ENCODE measurements around the gene TMEM233.
A peak's percentile ranks its signal among the peaks of the same experiment; 100 is the strongest.

Gene TMEM233

GRCh38 chr12:119593578-119594398 lies at the start of gene TMEM233:
TMEM233 (plus strand) TSS chr12:119593774; CDS start chr12:119593849, 75 bp downstream.
- no peak for DNase-seq (ENCODE audit: low read depth)

GRCh38 chr12:119544765-119545625 lies 48.6 kb upstream of the TMEM233 start:
- peak; percentile 44 for DNase-seq (ENCODE audit: low read depth)

DNA sequence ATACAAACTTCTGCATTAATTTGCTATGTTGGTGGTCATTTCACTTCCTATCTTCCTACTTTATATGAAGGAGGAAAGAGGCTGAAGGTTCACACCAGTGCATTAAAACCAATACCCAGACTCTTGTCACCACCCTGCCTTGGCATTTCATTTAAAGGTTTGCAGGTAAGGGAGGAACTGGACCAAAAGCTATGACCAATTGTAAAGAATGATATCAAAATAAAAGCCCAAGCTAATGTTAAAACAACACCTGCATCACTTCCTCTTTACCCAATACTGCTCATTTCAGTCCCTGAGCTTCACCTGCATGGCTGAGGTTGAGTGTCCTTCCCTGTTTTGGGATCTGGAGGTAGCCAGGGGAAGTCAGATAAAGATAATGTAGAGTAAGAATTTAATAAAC lies 47.2 kb upstream of the TMEM233 start:
- DNase-seq (ENCODE audit: low read depth): no peak

GRCh38 chr12:119547001-119547400 lies 46.6 kb upstream of the TMEM233 start:
- no peak for DNase-seq (ENCODE audit: low read depth)

DNA sequence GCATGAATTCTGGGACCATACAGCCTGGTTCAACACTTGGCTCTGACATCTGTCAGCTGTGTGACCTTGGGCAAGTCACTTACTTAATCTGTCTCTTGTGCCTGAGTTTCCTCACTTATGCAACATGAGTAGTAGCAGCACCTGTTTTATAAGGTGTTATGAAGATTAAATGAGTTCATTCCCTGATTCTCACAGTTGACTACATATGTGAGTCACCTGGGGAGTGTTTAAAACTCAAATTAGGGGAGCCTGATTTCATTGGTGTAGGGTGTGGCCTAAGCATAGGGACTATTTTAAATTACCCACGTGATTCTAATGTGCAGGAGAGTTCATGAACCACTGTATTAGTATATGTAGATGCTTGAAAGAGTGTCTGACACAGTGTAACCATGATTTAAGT lies 36.7 kb upstream of the TMEM233 start:
- DNase-seq (ENCODE audit: low read depth): no peak

GRCh38 chr12:119565404-119565803 lies 28.2 kb upstream of the TMEM233 start:
- DNase-seq (ENCODE audit: low read depth): no peak

- no peak for DNase-seq (ENCODE audit: low read depth)
Measured at GRCh38 chr12:119570771-119571170, 22.8 kb upstream of the TMEM233 start.

DNA sequence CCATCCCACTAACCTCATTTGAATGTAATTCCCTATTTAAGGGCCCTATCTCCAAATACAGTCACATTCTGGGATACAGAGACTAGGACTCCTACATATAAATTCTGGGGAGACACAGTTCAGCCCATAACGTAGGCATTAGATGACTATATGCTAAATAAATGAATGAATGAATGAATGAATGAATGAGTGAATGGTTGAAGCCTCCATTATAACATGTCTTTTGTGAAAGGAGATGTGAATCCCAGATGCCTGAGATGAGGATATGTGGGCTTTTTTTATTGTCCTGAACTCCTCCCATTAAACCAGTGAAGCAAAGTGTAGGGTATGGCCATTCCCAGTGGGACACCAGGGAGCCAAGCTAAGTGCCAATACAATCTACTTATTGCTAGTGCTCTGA lies 20.5 kb upstream of the TMEM233 start:
- DNase-seq (ENCODE audit: low read depth): no peak

- no peak for DNase-seq (ENCODE audit: low read depth)
Measured at GRCh38 chr12:119574255-119574654, 19.3 kb upstream of the TMEM233 start.

DNA sequence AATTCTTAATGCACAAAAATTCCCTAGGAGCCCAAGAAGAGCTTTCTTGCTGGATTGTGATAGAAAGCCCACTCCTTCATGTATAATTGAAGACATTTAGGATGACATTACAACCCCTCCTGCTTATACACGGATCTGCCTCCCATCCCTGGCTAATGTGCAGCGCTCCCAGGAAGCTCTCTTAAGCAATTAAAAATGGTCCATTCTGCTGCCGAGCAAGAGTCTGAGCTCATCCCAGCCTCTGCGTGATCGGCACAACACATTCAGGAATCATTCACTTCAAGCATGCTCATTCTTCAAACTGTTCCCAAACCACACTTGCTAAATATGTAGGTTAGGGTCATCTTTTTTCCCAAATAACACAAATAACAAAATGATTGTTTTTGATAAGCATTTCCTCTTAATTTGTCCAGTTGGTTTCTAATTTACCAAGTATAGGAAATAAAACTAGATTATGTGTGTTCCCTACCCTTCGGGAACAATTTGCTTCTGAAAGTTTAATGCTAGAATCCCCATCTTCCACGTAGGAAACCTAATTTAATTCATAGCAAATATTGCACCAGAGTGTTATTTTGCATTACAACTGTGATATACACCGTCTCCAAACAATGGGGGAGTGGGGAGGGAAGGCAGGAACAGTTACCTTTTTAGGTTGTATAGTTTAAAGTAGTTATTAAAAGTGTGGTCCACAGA lies 17.3 kb upstream of the TMEM233 start:
- no peak for DNase-seq (ENCODE audit: low read depth)

DNA sequence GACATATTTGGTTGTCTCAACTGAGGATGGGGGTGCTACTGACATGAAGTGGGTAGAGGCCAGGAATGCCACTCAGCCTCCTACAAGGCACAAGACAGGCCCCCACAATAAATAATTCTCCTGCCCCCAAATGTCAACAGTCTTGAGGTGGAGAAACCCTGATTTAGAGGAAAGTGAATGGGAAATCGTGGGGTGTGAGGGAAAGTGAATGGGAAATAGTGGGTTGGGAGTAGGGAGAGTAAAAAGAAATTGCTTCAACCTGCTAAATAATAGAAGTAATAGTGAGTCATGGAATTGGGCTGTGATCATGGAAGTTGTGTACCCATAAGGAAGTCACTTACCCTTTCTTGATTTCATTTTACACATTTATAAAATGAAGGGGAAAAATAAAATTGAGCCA lies 16.7 kb upstream of the TMEM233 start:
- DNase-seq (ENCODE audit: low read depth): no peak

- no peak for DNase-seq (ENCODE audit: low read depth)
Measured at GRCh38 chr12:119578112-119578511, 15.5 kb upstream of the TMEM233 start.

DNA sequence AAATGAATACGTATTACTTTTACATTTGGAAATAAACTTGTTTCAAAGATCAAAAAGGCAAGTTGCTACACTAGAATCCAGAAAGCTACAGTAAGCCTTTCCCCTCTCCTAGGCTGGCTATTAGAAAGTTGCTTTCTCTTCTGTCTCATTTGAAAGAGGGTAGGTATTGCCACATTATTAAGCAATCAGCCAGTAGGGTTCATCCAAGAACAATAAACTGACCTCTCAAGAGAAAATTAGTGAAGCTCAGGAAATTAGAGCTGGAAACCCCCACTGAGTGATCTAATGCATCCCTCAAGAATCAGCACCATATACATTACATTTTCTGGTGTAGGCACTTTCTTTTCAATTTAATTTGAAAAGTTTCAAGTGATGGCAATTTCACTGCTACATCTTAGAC lies 4.5 kb upstream of the TMEM233 start:
- no peak for DNase-seq (ENCODE audit: low read depth)

DNA sequence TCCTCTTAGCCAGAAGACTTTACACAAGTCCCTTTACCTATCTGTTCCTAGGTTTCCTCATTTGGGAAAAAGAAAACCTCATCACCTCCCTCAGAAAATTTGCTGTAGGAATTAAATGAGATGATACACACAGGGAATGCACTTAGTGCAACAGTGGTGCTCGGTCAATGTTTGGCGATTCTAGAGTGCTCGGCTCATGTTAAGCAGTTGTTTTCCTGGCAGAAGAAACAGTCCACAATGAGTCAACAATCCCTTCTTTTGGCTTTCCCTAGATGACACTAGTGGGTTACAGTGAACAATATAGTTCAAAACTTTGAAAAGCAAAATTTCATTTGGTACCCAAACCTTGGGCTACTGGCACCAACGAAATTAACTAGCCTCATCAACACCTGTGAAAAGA lies 3.9 kb upstream of the TMEM233 start:
- no peak for DNase-seq (ENCODE audit: low read depth)

- DNase-seq (ENCODE audit: low read depth): no peak
Measured at GRCh38 chr12:119592232-119592631, 1.3 kb upstream of the TMEM233 start.

- DNase-seq (ENCODE audit: low read depth): no peak
Measured at GRCh38 chr12:119594399-119594730, 791 bp downstream of the TMEM233 start.

- no peak for DNase-seq (ENCODE audit: low read depth)
Measured at GRCh38 chr12:119594772-119595445, 1.3 kb downstream of the TMEM233 start.

GRCh38 chr12:119598159-119598558 lies 4.6 kb downstream of the TMEM233 start:
- no peak for DNase-seq (ENCODE audit: low read depth)

DNA sequence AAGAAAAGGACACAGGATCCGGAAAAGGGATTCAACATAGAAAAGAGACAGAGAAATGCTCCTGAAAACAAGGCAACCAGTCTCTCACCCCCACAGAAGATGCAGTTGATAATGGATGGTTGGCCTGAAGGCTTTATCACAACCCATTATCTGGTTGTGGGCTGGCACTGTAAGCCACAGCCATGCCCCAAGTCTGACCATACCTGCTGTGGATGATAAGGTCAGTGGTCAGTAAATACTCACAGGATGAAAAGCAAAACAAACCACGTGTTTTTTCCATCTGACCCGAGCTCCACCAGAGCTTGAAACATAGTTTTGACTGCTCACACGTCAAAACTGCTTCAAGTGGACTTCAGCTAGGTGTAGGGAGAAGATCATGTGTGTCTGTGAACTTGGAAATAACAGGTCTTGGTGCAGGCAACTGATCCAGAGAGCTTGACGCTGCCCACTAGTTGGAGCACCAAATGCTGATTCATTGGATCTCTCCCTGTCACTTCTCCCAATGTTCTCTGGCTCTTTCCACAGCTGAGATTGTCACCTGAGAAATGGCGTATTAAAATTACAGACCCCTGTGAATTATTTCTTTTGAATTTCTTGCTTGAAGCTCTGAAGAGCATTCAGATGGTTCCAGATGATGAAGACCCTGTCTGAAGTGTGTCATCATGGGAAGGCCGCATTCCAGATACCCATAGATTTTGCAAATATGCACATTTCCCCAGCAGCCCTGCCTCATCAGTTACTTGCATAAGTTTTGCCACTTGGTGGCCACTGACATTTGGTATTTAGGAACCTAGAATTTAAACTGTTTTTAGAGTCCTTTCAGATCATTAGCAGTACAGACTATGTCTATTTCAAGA lies 8.5 kb downstream of the TMEM233 start:
- DNase-seq (ENCODE audit: low read depth): no peak

GRCh38 chr12:119602734-119603094 lies 9.1 kb downstream of the TMEM233 start:
- no peak for DNase-seq (ENCODE audit: low read depth)

DNA sequence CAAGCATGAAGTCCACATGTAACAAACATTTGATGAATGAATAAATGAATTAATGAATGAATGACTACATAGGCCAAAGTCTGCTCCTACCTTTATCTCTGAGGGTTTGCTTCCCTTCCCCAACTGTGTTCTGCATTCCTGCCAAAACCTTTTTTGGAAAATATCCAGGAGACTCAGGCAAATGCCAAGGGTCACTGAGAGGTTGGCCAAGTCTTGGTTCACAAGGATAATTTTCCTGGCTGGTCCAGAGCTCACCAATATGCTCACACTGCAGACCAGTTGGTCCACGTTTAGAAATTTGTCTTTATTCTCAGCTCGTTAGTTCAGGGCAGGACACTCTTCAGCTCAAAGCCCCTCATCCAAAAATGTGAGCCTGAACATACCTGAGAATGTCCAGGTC lies 10.2 kb downstream of the TMEM233 start:
- no peak for DNase-seq (ENCODE audit: low read depth)
